Skeletal muscle tissue (tissue), 4 donors: Measurements from ENCODE around the gene PPP2R3C. TPM values are rescaled to one million over a fixed set of nuclear protein-coding genes. Genes with fewer than 3 reads are reported as not detected.

Source experiments
- H3K27ac ChIP-seq: one replicate; pipeline ENCODE4 v1.7.0; 2013; ENCODE audit warnings: mild to moderate bottlenecking, low read depth, low read length, inconsistent platforms
- H3K27me3 ChIP-seq, 3 donors: one replicate each; pipeline ENCODE4 v1.7.0; 2013; ENCODE audit warnings: low read length in 3 of 3; ENCODE audit not compliant: control insufficient read depth in 3 of 3, insufficient read depth in 3 of 3
- H3K36me3 ChIP-seq, 3 donors: one replicate each; pipeline ENCODE4 v1.7.0; 2013; ENCODE audit warnings: low read length in 3 of 3; ENCODE audit not compliant: control insufficient read depth in 3 of 3, insufficient read depth in 3 of 3
- H3K4me1 ChIP-seq, 3 donors: one replicate each; pipeline ENCODE4 v1.7.0; 2013; ENCODE audit warnings: low read length in 3 of 3, mild to moderate bottlenecking in 3 of 3; ENCODE audit not compliant: control insufficient read depth in 3 of 3, insufficient read depth in 3 of 3
- H3K4me3 ChIP-seq, 3 donors: one replicate each; pipeline ENCODE4 v1.7.0; 2013; ENCODE audit warnings: low read length in 3 of 3
- H3K9ac ChIP-seq, 3 donors: one replicate each; pipeline ENCODE4 v1.7.0; 2013; ENCODE audit warnings: low read length in 3 of 3, mild to moderate bottlenecking in 3 of 3, moderate library complexity in 2 of 3, low read depth in 1 of 3
- H3K9me3 ChIP-seq, 3 donors: one replicate each; pipeline ENCODE4 v1.7.0; 2013; ENCODE audit warnings: low read length in 3 of 3; ENCODE audit not compliant: control insufficient read depth in 3 of 3
- total RNA-seq: library from RNA; depleted of rRNA; stranded (reverse); fragments of >200 nt; gene quantifications from one replicate; pipeline ENCODE4 v1.2.3, GENCODE V29; 2014
- donor health status: Osteomylitis.

The PPP2R3C gene
- total RNA-seq = 52.7 TPM

DNA sequence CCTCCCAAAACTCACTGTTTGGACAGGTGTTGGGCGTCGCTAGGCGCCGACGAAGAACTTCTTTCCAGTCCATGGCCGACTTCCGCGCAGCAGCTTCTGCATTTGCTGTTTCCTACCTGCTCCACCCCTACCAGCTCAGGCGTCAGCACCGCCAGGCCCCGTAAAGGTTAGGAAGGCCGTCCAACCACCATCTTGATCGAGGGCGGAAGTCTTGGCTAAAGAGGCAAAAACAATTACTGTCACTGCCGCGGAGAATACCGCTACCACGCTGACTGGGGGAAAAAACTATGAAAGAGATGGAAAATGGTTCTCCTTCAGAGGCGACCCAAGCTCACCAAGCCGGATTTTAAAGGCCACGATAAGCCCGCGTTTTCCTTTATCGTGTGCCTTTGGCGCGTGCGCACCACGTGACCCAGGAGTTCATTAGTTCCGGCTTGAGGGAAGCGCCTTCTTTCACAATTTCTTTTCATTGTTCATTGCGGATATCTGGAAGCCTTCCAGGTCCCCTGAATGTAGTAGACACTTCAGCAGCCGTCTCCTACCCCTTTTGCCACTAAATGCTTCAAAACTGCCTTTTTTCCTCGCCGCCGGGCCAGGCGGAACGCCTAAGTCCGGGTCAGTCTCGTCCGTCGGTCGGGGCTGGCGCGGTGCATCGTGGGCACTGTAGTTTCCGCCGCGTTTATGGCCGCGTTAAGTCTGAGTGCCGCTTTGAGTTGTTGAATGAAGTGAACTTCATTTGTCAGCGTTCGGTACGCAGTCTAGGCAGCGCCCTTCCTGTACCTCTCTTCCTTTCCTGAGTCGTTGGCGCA is at the start of gene PPP2R3C, which contains the start of gene PRORP:
Gene PPP2R3C, minus strand, starts transcription at position 104 of the 809 bp plus-strand sequence. Its CDS starts 31 bp downstream, at position 73.
Gene PRORP, plus strand, starts transcription at position 666 of the 809 bp plus-strand sequence. CDS start 694 bp downstream, outside the sequence.
- Histone ChIP-seq H3K4me1 (peaks cover 14 to 21% (median 15%) of the 10 kb centered on the region in 3 donors), H3K9me3 (no peaks in the 10 kb centered on the region)

GRCh38 chr14:35167496-35167895 is 45.7 kb upstream of the PPP2R3C start:
- no peak overlapping the region for H3K9ac ChIP-seq
- H3K27me3 ChIP-seq = no peaks in the 10 kb centered on the region
- H3K27ac ChIP-seq = no peak overlapping the region
- H3K36me3 ChIP-seq = peaks cover 0 to 2% (median 0%) of the 10 kb centered on the region in 3 donors
- H3K4me1 ChIP-seq = no peaks in the 10 kb centered on the region
- no peaks in the 10 kb centered on the region for H3K9me3 ChIP-seq
- no peak overlapping the region for H3K4me3 ChIP-seq

More for the DNA sequence above, at the start of gene PPP2R3C, which contains the start of gene PRORP:
- Histone ChIP-seq H3K27ac (peak within 1 kb of the TSS; percentile 96), H3K9ac (peak within 1 kb of the TSS; percentile 91 to 98 (median 98)), H3K4me3 (peak within 1 kb of the TSS; percentile 92 to 97 (median 97)), H3K36me3 (peaks cover 0 to 2% (median under 1%) of the 10 kb centered on the region in 3 donors), H3K27me3 (no peaks in the 10 kb centered on the region)

GRCh38 chr14:35164849-35165248 is 43.1 kb upstream of the PPP2R3C start:
- Histone ChIP-seq H3K9me3 (no peaks in the 10 kb centered on the region), H3K36me3 (peaks cover 0 to 2% (median 0%) of the 10 kb centered on the region in 3 donors), H3K9ac (no peak overlapping the region), H3K4me3 (no peak overlapping the region), H3K4me1 (no peaks in the 10 kb centered on the region), H3K27ac (no peak overlapping the region), H3K27me3 (no peaks in the 10 kb centered on the region)

- no peaks in the 10 kb centered on the region for H3K9me3 ChIP-seq
- H3K4me1 ChIP-seq = no peaks in the 10 kb centered on the region
- no peak overlapping the region for H3K9ac ChIP-seq
- no peak overlapping the region for H3K27ac ChIP-seq
- no peak overlapping the region for H3K4me3 ChIP-seq
- H3K36me3 ChIP-seq = peaks cover 0 to 2% (median 0%) of the 10 kb centered on the region in 3 donors
- H3K27me3 ChIP-seq = no peaks in the 10 kb centered on the region
Measured at GRCh38 chr14:35163384-35163783, 41.6 kb upstream of the PPP2R3C start.

- peaks cover 0 to 2% (median 0%) of the 10 kb centered on the region in 3 donors for H3K36me3 ChIP-seq
- no peaks in the 10 kb centered on the region for H3K4me1 ChIP-seq
- H3K4me3 ChIP-seq = no peak overlapping the region
- no peak overlapping the region for H3K9ac ChIP-seq
- no peaks in the 10 kb centered on the region for H3K27me3 ChIP-seq
- H3K27ac ChIP-seq = no peak overlapping the region
- H3K9me3 ChIP-seq = no peaks in the 10 kb centered on the region
Measured at GRCh38 chr14:35161231-35161630, 39.4 kb upstream of the PPP2R3C start.

DNA sequence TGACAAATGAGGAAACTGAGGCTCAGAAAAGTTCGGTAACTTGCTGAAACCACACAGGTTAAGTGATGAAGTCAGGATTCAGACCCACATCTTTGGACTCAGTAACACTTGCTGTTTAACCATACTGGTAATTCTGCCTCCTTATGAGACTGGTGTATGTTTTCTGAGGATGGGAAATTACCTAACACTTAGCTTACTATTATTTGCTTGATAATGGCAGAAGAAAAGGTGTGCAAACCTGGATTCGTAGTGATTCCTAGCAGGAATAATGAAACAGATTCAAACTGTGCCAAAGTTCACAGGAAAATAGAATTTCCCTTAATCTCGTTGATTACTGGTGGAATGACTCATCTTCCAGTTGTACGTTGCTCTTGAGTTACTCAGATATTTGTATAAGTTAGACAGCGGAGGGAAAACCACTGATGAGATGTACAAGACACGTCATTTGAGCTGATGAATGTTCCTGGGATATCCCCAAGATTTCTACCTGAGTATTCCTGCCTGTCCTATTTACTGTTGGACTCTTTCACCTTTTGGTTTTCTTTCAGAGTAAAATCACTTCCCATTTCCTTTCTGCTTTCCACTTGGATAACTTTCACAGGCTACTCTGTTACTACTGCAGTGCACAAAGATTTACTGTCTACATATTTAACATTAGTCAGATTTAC is 38.1 kb upstream of the PPP2R3C start:
- peaks cover 0 to 2% (median 0%) of the 10 kb centered on the region in 3 donors for H3K36me3 ChIP-seq
- no peak overlapping the region for H3K4me3 ChIP-seq
- H3K27ac ChIP-seq = no peak overlapping the region
- H3K4me1 ChIP-seq = peaks cover 0 to 4% (median 0%) of the 10 kb centered on the region in 3 donors
- H3K9me3 ChIP-seq = no peaks in the 10 kb centered on the region
- no peak overlapping the region for H3K9ac ChIP-seq
- H3K27me3 ChIP-seq = no peaks in the 10 kb centered on the region

- Histone ChIP-seq H3K27ac (no peak overlapping the region), H3K4me3 (no peak overlapping the region), H3K36me3 (peaks cover 0 to 2% (median 0%) of the 10 kb centered on the region in 3 donors), H3K4me1 (peaks cover 0 to 4% (median 0%) of the 10 kb centered on the region in 3 donors), H3K27me3 (no peaks in the 10 kb centered on the region), H3K9ac (no peak overlapping the region), H3K9me3 (no peaks in the 10 kb centered on the region)
Measured at GRCh38 chr14:35158951-35159653, 37.3 kb upstream of the PPP2R3C start.

- Histone ChIP-seq H3K27ac (no peak overlapping the region), H3K4me3 (no peak overlapping the region), H3K27me3 (no peaks in the 10 kb centered on the region), H3K36me3 (peaks cover 0 to 2% (median 0%) of the 10 kb centered on the region in 3 donors), H3K4me1 (peaks cover 0 to 4% (median 0%) of the 10 kb centered on the region in 3 donors), H3K9me3 (no peaks in the 10 kb centered on the region), H3K9ac (no peak overlapping the region)
Measured at GRCh38 chr14:35158491-35158890, 36.7 kb upstream of the PPP2R3C start.

DNA sequence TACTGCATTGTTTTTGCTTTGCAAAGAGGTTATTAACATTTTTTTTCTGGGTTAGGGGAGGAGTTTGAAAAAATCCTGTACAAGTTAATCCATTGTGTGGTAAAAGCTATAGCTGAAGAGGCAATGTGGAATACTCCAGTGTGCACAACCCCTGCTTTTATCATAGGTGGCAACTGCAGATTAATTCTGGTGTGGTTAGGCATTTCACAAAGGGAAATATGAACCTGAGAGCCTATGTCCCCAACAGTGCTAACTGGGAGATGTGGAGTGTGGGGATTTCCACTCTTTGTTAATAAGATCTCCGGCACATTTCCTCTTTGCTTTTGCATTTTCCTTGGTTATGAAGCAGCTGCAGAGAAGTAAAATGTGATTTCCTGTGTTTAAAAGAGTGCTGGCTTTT is 34.2 kb upstream of the PPP2R3C start:
- no peaks in the 10 kb centered on the region for H3K9me3 ChIP-seq
- peaks cover 0 to 2% (median 0%) of the 10 kb centered on the region in 3 donors for H3K36me3 ChIP-seq
- H3K9ac ChIP-seq = peak overlapping the region in 1 of 3 donors; percentile 0
- H3K27me3 ChIP-seq = no peaks in the 10 kb centered on the region
- no peak overlapping the region for H3K4me3 ChIP-seq
- H3K4me1 ChIP-seq = peaks cover 0 to 4% (median 0%) of the 10 kb centered on the region in 3 donors
- H3K27ac ChIP-seq = no peak overlapping the region
